BLaER1 treated with 17β-estradiol and CSF1 and Interleukin-3, amounts not matched to agents 10 nM and 100 nM (cell line): ENCODE data around the gene RIPK4.

Experiments
- H3K27ac ChIP-seq, 11 experiments: shearing (Covaris generic); formaldehyde crosslinking; 2 replicates each; pipeline ENCODE4 v1.8.1; 2022
- H3K27me3 ChIP-seq, 11 experiments: shearing (Covaris generic); formaldehyde crosslinking; 2 replicates each; pipeline ENCODE4 v1.8.1; 2022
- H3K36me3 ChIP-seq, 11 experiments: shearing (Covaris generic); formaldehyde crosslinking; 2 replicates each; pipeline ENCODE4 v1.8.1; 2022
- H3K4me1 ChIP-seq, 10 experiments: shearing (Covaris generic); formaldehyde crosslinking; 2 replicates each; pipeline ENCODE4 v1.8.1; 2022
- H3K4me2 ChIP-seq, 11 experiments: shearing (Covaris generic); formaldehyde crosslinking; 2 replicates each; pipeline ENCODE4 v1.8.1; 2022
- H3K4me3 ChIP-seq, 10 experiments: shearing (Covaris generic); formaldehyde crosslinking; 2 replicates each; pipeline ENCODE4 v1.8.1; 2022
- H3K9ac ChIP-seq, 11 experiments: shearing (Covaris generic); formaldehyde crosslinking; 2 replicates each; pipeline ENCODE4 v1.8.1; 2022
- H3K9me3 ChIP-seq, 11 experiments: shearing (Covaris generic); formaldehyde crosslinking; replicated peaks in 1 of 11; 2 replicates each; pipeline ENCODE4 v1.8.1; 2022
- H4K20me1 ChIP-seq, 11 experiments: shearing (Covaris generic); formaldehyde crosslinking; 2 replicates each; pipeline ENCODE4 v1.8.1; 2022
- Cebpa-rat ChIP-seq, 11 experiments: shearing (Covaris generic); IDR thresholded peaks; 2 replicates each; pipeline ENCODE4 v1.8.1; 2022

The RIPK4 gene

GRCh38 chr21:41766883-41767605 is at the start of gene RIPK4:
Gene RIPK4, minus strand, starts transcription at chr21:41767052. Its CDS starts 11 bp downstream, at chr21:41767041.
- peaks cover 81 to 92% (median 88%) of the 10 kb centered on the region in 11 experiments for H3K27me3 ChIP-seq
- no peak for TF ChIP-seq Cebpa-rat (IDR thresholded peaks at IDR 0.05)
- H3K27ac ChIP-seq, result no peak within 1 kb of the TSS

DNA sequence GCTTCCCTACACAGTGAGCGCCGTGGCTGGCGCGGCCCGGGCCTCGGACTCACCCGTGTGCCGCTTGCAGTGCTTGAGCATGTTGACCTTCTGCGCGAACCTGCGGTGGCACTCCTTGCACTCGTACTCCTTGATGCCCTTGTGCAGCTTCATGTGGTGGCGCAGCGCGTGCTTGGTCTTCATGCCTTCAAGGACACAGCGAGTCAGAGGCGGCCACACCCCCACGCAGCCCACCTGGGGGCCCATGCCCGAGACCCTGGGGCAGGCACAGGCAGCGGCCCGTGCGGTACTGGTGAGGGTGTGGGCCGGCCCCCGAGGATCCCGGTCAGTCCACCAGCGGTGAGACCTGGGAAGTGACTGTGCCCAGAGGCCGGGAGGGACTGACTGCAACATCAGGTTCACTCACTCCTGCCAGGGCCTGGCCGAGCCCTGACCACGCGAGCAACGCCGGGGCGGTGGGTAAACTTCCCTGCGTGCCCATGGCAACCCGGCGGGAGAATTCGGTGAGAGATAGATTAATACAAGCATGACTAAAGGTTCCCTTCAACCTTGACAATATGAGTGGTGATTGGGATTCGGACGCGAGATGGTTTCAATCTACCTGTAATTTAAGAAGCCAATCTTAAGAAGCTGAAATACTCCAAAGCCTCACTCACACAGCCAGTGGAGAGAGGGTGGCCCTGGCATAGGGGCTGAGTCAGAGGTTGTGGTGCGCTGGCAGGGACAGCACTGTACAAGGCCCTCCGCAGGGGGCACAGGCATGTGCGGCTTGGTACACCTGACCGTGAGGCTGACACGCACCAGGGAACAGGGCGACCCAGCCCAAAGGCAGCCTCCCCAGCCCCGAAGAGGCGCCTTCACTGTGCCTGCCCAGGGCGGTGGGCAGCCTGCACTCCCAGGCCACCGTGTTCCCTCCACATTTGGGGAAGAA is 49.1 kb upstream of the RIPK4 start:
- peaks cover 0 to 16% (median 5%) of the 10 kb centered on the region in 10 experiments; a peak in 13 of 20 replicates for H3K4me1 ChIP-seq
- 0 out of 22 replicates have a peak overlapping the region, but pooled peaks of 1 of the 11 experiments have one; percentile 12 for H3K4me2 ChIP-seq
- H3K4me3 ChIP-seq, result no peak overlapping the region
- H3K9me3 ChIP-seq, result no peaks in the 10 kb centered on the region
- H3K27ac ChIP-seq, result peak overlapping the region in 1 of 11 experiments; percentile 36; a peak in 1 of 22 replicates
- peaks cover 29 to 63% (median 39%) of the 10 kb centered on the region in 11 experiments for H3K36me3 ChIP-seq
- peaks cover 0 to 9% (median 0%) of the 10 kb centered on the region in 11 experiments; a peak in 5 of 22 replicates for H4K20me1 ChIP-seq
- no peaks in the 10 kb centered on the region for H3K27me3 ChIP-seq
- no peak for TF ChIP-seq Cebpa-rat (IDR thresholded peaks at IDR 0.05)
- peak overlapping the region in 1 of 11 experiments; percentile 29; a peak in 1 of 22 replicates for H3K9ac ChIP-seq

More at GRCh38 chr21:41766883-41767605, at the start of gene RIPK4:
- peak within 1 kb of the TSS in 4 of 10 experiments; percentile 7 to 45 (median 28); a peak in 6 of 20 replicates for H3K4me3 ChIP-seq
- H3K4me1 ChIP-seq, result peaks cover 13 to 19% (median 17%) of the 10 kb centered on the region in 10 experiments
- H3K36me3 ChIP-seq, result no peaks in the 10 kb centered on the region
- peaks cover 0 to 34% (median 5%) of the 10 kb centered on the region in 11 experiments; a peak in 8 of 22 replicates for H4K20me1 ChIP-seq
- H3K9ac ChIP-seq, result no peak within 1 kb of the TSS
- H3K9me3 ChIP-seq, result peaks cover 0 to 15% (median 11%) of the 10 kb centered on the region in 11 experiments; a peak in 14 of 22 replicates
- H3K4me2 ChIP-seq, result peak within 1 kb of the TSS; percentile 58 to 82 (median 74)

GRCh38 chr21:41813226-41813625 is 46.4 kb upstream of the RIPK4 start:
- H3K4me3 ChIP-seq, result no peak overlapping the region
- H3K27ac ChIP-seq, result no peak overlapping the region
- H4K20me1 ChIP-seq, result peaks cover 0 to 9% (median 0%) of the 10 kb centered on the region in 11 experiments; a peak in 4 of 22 replicates
- H3K9ac ChIP-seq, result no peak overlapping the region
- H3K9me3 ChIP-seq, result no peaks in the 10 kb centered on the region
- no peak overlapping the region for H3K4me2 ChIP-seq
- peaks cover 0 to 14% (median 5%) of the 10 kb centered on the region in 10 experiments; a peak in 13 of 20 replicates for H3K4me1 ChIP-seq
- H3K27me3 ChIP-seq, result no peaks in the 10 kb centered on the region
- no peak for TF ChIP-seq Cebpa-rat (IDR thresholded peaks at IDR 0.05)
- peaks cover 50 to 74% (median 60%) of the 10 kb centered on the region in 11 experiments for H3K36me3 ChIP-seq

DNA sequence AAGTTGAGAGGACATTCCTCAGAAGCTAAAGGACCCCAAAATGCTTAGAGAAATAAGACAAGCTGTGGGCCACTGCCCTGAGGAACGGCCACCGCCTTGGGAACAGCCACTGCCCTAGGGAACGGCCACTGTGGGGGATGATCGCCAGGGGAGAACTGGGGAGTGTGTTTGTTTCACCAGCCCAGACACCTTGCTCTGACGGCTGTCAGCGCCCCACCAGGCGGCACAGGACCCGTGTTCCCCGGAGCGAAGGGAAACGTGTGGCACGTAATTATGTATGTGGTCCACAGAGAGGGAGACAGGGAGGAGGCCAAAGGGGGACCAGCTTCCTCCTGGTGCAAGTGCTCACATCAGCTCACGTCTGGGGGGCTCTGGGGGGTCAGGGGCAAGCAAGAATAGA is 45.8 kb upstream of the RIPK4 start:
- H3K4me3 ChIP-seq, result no peak overlapping the region
- no peak overlapping the region for H3K27ac ChIP-seq
- no peak overlapping the region for H3K9ac ChIP-seq
- H3K4me2 ChIP-seq, result no peak overlapping the region
- H3K27me3 ChIP-seq, result no peaks in the 10 kb centered on the region
- H3K9me3 ChIP-seq, result no peaks in the 10 kb centered on the region
- H4K20me1 ChIP-seq, result peaks cover 0 to 9% (median 0%) of the 10 kb centered on the region in 11 experiments; a peak in 4 of 22 replicates
- no peak for TF ChIP-seq Cebpa-rat (IDR thresholded peaks at IDR 0.05)
- peaks cover 50 to 80% (median 65%) of the 10 kb centered on the region in 11 experiments for H3K36me3 ChIP-seq
- peaks cover 0 to 9% (median 5%) of the 10 kb centered on the region in 10 experiments; a peak in 13 of 20 replicates for H3K4me1 ChIP-seq

DNA sequence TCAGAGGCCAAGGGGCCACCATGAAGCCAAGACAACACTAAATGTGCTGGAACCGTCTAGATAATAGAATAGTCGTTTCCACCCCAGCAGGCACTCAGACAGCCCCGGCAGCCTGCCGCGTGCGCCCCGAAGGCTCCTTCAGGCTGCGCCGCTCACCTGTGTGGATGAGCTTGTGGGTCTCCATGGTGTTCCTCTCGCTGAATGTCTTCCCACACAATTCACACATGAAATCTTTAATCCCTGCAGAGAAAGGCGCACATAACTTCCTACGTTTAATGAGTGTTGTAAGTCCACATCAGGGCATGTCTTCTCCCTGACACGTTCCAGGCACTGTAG is 43.7 kb upstream of the RIPK4 start:
- Histone ChIP-seq H3K4me1 (no peaks in the 10 kb centered on the region; a peak in 1 of 20 replicates), H3K36me3 (peaks cover 44 to 77% (median 61%) of the 10 kb centered on the region in 11 experiments), H3K27me3 (no peaks in the 10 kb centered on the region), H3K4me2 (no peak overlapping the region), H3K27ac (no peak overlapping the region), H3K9ac (no peak overlapping the region), H3K9me3 (no peaks in the 10 kb centered on the region), H3K4me3 (no peak overlapping the region), H4K20me1 (peaks cover 0 to 3% (median 0%) of the 10 kb centered on the region in 11 experiments; a peak in 2 of 22 replicates)
- TF ChIP-seq Cebpa-rat (IDR thresholded peaks at IDR 0.05), result no peak

DNA sequence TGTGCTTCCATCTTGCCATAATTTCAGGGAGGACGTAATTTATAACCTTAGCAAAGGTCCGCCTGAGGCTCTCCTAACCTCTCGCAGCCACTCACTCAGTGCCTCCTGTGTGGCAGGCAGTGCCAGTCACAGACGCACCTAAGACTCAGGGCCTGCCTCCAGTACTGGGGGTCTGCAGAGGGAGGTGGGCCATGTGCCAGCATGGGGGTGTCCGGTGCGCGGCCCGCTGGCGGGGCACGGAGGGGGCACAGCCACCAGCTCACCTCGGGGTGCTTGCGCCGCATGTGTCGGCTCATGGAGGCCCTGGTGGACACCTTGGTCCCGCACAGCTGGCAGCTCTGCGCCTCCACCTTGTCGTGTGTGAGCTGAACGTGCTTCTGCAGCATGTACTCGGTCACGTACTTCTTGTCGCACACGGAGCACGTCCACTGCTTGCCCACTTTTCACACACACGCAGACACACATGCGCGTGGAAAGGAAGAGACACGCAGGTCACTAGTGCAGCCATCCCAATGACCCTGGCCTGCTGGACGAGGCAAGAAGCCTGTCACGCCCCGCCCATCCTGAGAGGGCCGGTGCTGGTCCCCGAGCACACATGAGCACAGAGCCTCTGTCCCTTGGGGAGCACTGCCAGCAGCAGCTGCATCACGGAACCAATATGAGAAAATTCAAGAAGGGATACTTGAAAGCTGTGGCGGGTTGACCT is 43.2 kb upstream of the RIPK4 start:
- Histone ChIP-seq H3K4me3 (no peak overlapping the region), H3K9ac (no peak overlapping the region), H3K27me3 (no peaks in the 10 kb centered on the region), H4K20me1 (peaks cover 0 to 3% (median 0%) of the 10 kb centered on the region in 11 experiments; a peak in 2 of 22 replicates), H3K9me3 (no peaks in the 10 kb centered on the region), H3K27ac (no peak overlapping the region), H3K4me2 (no peak overlapping the region), H3K4me1 (no peaks in the 10 kb centered on the region; a peak in 1 of 20 replicates), H3K36me3 (peaks cover 39 to 72% (median 56%) of the 10 kb centered on the region in 11 experiments)
- TF ChIP-seq Cebpa-rat (IDR thresholded peaks at IDR 0.05), result no peak

- Histone ChIP-seq H3K27ac (no peak overlapping the region), H3K9ac (no peak overlapping the region), H3K4me2 (no peak overlapping the region), H3K9me3 (no peaks in the 10 kb centered on the region), H3K27me3 (no peaks in the 10 kb centered on the region), H3K4me1 (peaks cover 0 to under 1% (median 0%) of the 10 kb centered on the region in 10 experiments; a peak in 2 of 20 replicates), H3K36me3 (peaks cover 32 to 73% (median 55%) of the 10 kb centered on the region in 11 experiments), H3K4me3 (no peak overlapping the region), H4K20me1 (peaks cover 0 to 3% (median 0%) of the 10 kb centered on the region in 11 experiments; a peak in 2 of 22 replicates)
- no peak for TF ChIP-seq Cebpa-rat (IDR thresholded peaks at IDR 0.05)
These were observed 42.0 kb upstream of the RIPK4 start for GRCh38 chr21:41808846-41809245.

- no peak overlapping the region for H3K9ac ChIP-seq
- H3K36me3 ChIP-seq, result peaks cover 26 to 70% (median 49%) of the 10 kb centered on the region in 11 experiments
- peaks cover 5 to 8% (median 6%) of the 10 kb centered on the region in 10 experiments for H3K4me1 ChIP-seq
- no peak overlapping the region for H3K27ac ChIP-seq
- H4K20me1 ChIP-seq, result peaks cover 0 to 3% (median 0%) of the 10 kb centered on the region in 11 experiments; a peak in 2 of 22 replicates
- H3K4me2 ChIP-seq, result no peak overlapping the region
- no peaks in the 10 kb centered on the region for H3K9me3 ChIP-seq
- H3K4me3 ChIP-seq, result no peak overlapping the region
- no peak for TF ChIP-seq Cebpa-rat (IDR thresholded peaks at IDR 0.05)
- no peaks in the 10 kb centered on the region for H3K27me3 ChIP-seq
These were observed 41.2 kb upstream of the RIPK4 start for GRCh38 chr21:41808094-41808493.
